ENCODE measurements around the gene UGT1A10. TPM values are rescaled to one million over a fixed set of nuclear protein-coding genes. Genes with fewer than 3 reads are reported as not detected.
"Not testable (repeated sequence)": the region's sequence is repeated elsewhere in the genome, so short reads cannot be mapped to it uniquely, and the experiment has no call there.

The UGT1A10 gene
- total and polyA plus RNA-seq, 2 donors (not counting 3 experiments of a cell fraction or from before 2014, with no cell fraction given), result not detected

GRCh38 chr2:233747283-233747544 is 111.0 kb downstream of the UGT1A10 start:
- no TSS peak for BruUV-seq (replicated peaks)
- H3K27ac ChIP-seq (ENCODE audit: insufficient read depth, low read depth, low read length), result no peak overlapping the region
- no peaks in the 10 kb centered on the region for H3K4me1 ChIP-seq (ENCODE audit: control insufficient read depth, extremely low read depth, insufficient read depth, low read length)
- no peak for TF ChIP-seq POLR2A (IDR thresholded peaks at IDR 0.05; ENCODE audit: low read depth, low read length)
- no peak for TF ChIP-seq POLR2AphosphoS5 (IDR thresholded peaks at IDR 0.05; ENCODE audit: insufficient read depth, low read depth, low read length)
- TF ChIP-seq FOS (IDR thresholded peaks at IDR 0.05; ENCODE audit: borderline replicate concordance, insufficient read depth, low read length), result no peak
- no peak for TF ChIP-seq EZH2 (IDR thresholded peaks at IDR 0.05; ENCODE audit: borderline replicate concordance, low read depth, low read length, severe bottlenecking)
- no peak for TF ChIP-seq CTCF (IDR thresholded peaks at IDR 0.05; ENCODE audit: extremely low read depth in 1 of 2, insufficient read depth in 1 of 2, low read depth in 1 of 2, low read length in 2 of 2)
- no peak for TF ChIP-seq GATA2 (IDR thresholded peaks at IDR 0.05; ENCODE audit: insufficient read depth, insufficient read length, low read depth, low read length)
- no peak for TF ChIP-seq MYC (IDR thresholded peaks at IDR 0.05; ENCODE audit: low read depth, low read length)
- TF ChIP-seq, protein P1, sequence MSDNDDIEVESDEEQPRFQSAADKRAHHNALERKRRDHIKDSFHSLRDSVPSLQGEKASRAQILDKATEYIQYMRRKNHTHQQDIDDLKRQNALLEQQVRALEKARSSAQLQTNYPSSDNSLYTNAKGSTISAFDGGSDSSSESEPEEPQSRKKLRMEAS (IDR thresholded peaks at IDR 0.05; ENCODE audit: insufficient read depth, insufficient read length), result no peak
- no peak for TF ChIP-seq JUN (IDR thresholded peaks at IDR 0.05; ENCODE audit: borderline replicate concordance, insufficient read depth, insufficient read length, low read depth)
- H3K36me3 ChIP-seq (ENCODE audit: control insufficient read depth in 2 of 2, extremely low read depth in 1 of 2, insufficient read depth in 2 of 2, low read length in 2 of 2), result no peaks in the 10 kb centered on the region
- DNase-seq (ENCODE audit: low read depth, low spot score) (no peak), FAIRE-seq (no peak)
- no peaks in the 10 kb centered on the region for H3K27me3 ChIP-seq (ENCODE audit: control insufficient read depth in 2 of 2, insufficient read depth in 2 of 2, low read length in 2 of 2)
- ChIA-PET POLR2A (no interaction called here), CTCF (no interaction called here)
- dilution Hi-C loops (cut with MboI; ENCODE audit: extremely low pct_ligation_motif_present, low sequenced_read_pairs) (no loop called here), intact Hi-C loops (cut with micrococcal nuclease) (no loop called here)
- no peaks in the 10 kb centered on the region for H3K9me3 ChIP-seq (replicated peaks; ENCODE audit: control insufficient read depth, insufficient read depth, low read length)
- no peaks in the 10 kb centered on the region for H4K20me1 ChIP-seq (replicated peaks; ENCODE audit: control insufficient read depth, extremely low read depth, insufficient read depth, low read length)
- H3K4me2 ChIP-seq (ENCODE audit: insufficient read depth, low read length), result no peak overlapping the region
- no peaks in the 10 kb centered on the region for H3K9me1 ChIP-seq (replicated peaks; ENCODE audit: control insufficient read depth, extremely low read depth, insufficient read depth, low read length)
- no peaks in the 10 kb centered on the region for H3K79me2 ChIP-seq (ENCODE audit: control insufficient read depth, insufficient read depth, low read length)
- no peak overlapping the region for H2AFZ ChIP-seq (ENCODE audit: low read depth, low read length)
- no peak overlapping the region for H3K4me3 ChIP-seq (replicated peaks in 1 of 3; ENCODE audit: insufficient read depth in 1 of 3, low read depth in 1 of 3, low read length in 3 of 3)
- no peak overlapping the region for H3K9ac ChIP-seq (replicated peaks; ENCODE audit: extremely low read depth, insufficient read depth, low read length)

DNA sequence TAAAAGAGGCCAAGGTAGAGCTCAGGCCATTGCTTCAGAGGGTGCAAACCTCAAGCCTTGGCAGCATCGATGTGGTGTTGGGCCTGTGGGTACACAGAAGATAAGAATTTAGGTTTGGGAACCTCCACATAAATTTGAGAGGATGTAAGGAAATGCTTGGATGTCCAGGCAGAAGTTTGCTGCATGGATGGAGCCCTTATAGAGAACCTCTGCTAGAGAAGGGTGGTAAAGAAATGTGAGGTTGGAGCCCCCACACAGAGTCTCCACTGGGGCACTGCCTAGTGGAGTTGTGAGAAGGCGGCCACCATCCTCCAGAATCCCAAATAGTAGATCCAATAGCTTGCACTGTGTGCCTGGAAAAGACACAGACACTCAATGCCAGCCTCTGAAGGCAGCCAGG is 114.4 kb downstream of the UGT1A10 start:
- H3K36me3 ChIP-seq (ENCODE audit: control insufficient read depth in 2 of 2, extremely low read depth in 1 of 2, insufficient read depth in 2 of 2, low read length in 2 of 2); H3K9me3 ChIP-seq (replicated peaks; ENCODE audit: control insufficient read depth, insufficient read depth, low read length); H2AFZ ChIP-seq (ENCODE audit: low read depth, low read length); BruUV-seq (replicated peaks); intact Hi-C loops (cut with micrococcal nuclease); dilution Hi-C loops (cut with MboI; ENCODE audit: extremely low pct_ligation_motif_present, low sequenced_read_pairs); CTCF ChIA-PET; H3K4me1 ChIP-seq (ENCODE audit: control insufficient read depth, extremely low read depth, insufficient read depth, low read length); H3K9me1 ChIP-seq (replicated peaks; ENCODE audit: control insufficient read depth, extremely low read depth, insufficient read depth, low read length); H3K27me3 ChIP-seq (ENCODE audit: control insufficient read depth in 2 of 2, insufficient read depth in 2 of 2, low read length in 2 of 2); FAIRE-seq; H3K4me3 ChIP-seq (replicated peaks in 1 of 3; ENCODE audit: insufficient read depth in 1 of 3, low read depth in 1 of 3, low read length in 3 of 3); POLR2A ChIA-PET; H3K9ac ChIP-seq (replicated peaks; ENCODE audit: extremely low read depth, insufficient read depth, low read length); H4K20me1 ChIP-seq (replicated peaks; ENCODE audit: control insufficient read depth, extremely low read depth, insufficient read depth, low read length); DNase-seq (ENCODE audit: low read depth, low spot score); H3K79me2 ChIP-seq (ENCODE audit: control insufficient read depth, insufficient read depth, low read length); H3K4me2 ChIP-seq (ENCODE audit: insufficient read depth, low read length); H3K27ac ChIP-seq (ENCODE audit: insufficient read depth, low read depth, low read length): not testable (repeated sequence)

DNA sequence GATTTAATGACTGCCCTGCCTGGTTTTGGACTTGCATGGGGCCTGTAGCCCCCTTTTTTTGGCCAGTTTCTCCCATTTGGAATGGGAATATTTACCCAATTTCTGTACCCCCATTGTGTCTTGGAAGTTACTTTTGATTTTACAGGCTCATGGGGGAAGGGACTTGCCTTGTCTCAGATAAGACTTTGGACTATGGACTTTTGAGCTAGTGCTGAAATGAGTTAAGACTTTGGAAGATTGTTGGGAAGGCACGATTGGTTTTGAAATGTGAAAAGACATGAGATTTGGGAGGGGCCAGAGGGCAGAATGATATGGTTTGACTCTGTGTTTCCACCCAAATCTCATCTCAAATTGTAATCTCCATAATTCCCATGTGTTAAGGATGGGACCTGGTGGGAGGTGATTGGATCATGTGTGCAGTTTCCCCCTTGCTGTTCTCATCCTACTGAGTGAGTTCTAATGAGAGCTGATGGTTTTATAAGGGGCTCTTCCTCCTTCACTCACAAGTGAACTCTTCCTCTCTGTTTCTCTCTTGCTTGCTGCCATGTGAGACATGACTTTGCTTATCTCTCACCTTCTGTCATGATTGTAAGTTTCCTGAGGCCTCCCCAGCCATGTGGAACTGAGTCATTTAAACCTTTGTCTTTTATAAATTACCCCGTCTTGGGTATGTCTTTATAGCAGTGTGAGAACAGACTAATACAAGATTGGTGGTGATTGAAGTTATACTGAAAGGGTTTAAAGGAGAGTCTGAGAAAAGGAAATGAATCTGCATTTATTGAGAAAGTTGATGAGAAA is 115.2 kb downstream of the UGT1A10 start:
- H3K27me3 ChIP-seq (ENCODE audit: control insufficient read depth in 2 of 2, insufficient read depth in 2 of 2, low read length in 2 of 2); H2AFZ ChIP-seq (ENCODE audit: low read depth, low read length); BruUV-seq (replicated peaks); H3K9me3 ChIP-seq (replicated peaks; ENCODE audit: control insufficient read depth, insufficient read depth, low read length); intact Hi-C loops (cut with micrococcal nuclease); H3K27ac ChIP-seq (ENCODE audit: insufficient read depth, low read depth, low read length); POLR2A ChIA-PET; dilution Hi-C loops (cut with MboI; ENCODE audit: extremely low pct_ligation_motif_present, low sequenced_read_pairs); H3K4me2 ChIP-seq (ENCODE audit: insufficient read depth, low read length); CTCF ChIA-PET; H4K20me1 ChIP-seq (replicated peaks; ENCODE audit: control insufficient read depth, extremely low read depth, insufficient read depth, low read length); H3K4me3 ChIP-seq (replicated peaks in 1 of 3; ENCODE audit: insufficient read depth in 1 of 3, low read depth in 1 of 3, low read length in 3 of 3); H3K79me2 ChIP-seq (ENCODE audit: control insufficient read depth, insufficient read depth, low read length); DNase-seq (ENCODE audit: low read depth, low spot score); FAIRE-seq; H3K4me1 ChIP-seq (ENCODE audit: control insufficient read depth, extremely low read depth, insufficient read depth, low read length); H3K9me1 ChIP-seq (replicated peaks; ENCODE audit: control insufficient read depth, extremely low read depth, insufficient read depth, low read length); H3K36me3 ChIP-seq (ENCODE audit: control insufficient read depth in 2 of 2, extremely low read depth in 1 of 2, insufficient read depth in 2 of 2, low read length in 2 of 2); H3K9ac ChIP-seq (replicated peaks; ENCODE audit: extremely low read depth, insufficient read depth, low read length): not testable (repeated sequence)
